SK-N-SH treated with all-trans-retinoic acid at 6 μM for 48 hours (cell line): ENCODE data around the gene SCAPER.

Experiments used
- ATAC-seq: fragments of 200-7000 bp; cut with Tn5 transposase; 3 replicates; pipeline ENCODE4 v1.9.1; 2020; ENCODE audit warnings: mild to moderate bottlenecking, moderate library complexity
- ARNTL ChIP-seq: fragments of 450-650 bp; formaldehyde crosslinking; IDR thresholded peaks from 2 replicates; pipeline ENCODE4 v1.5.0; 2020; ENCODE audit warnings: low read depth, mild to moderate bottlenecking, moderate library complexity, borderline replicate concordance
- BACH2 ChIP-seq: fragments of 250-450 bp; sonication (Bioruptor Pico); IDR thresholded peaks from 2 replicates; pipeline ENCODE4 v1.9.0; 2021; ENCODE audit warnings: mild to moderate bottlenecking, borderline replicate concordance
- CSDC2 ChIP-seq: fragments of 250-450 bp; sonication (Bioruptor Pico); IDR thresholded peaks from 2 replicates; pipeline ENCODE4 v1.5.0; 2020; ENCODE audit warnings: mild to moderate bottlenecking, moderate library complexity
- ESRRG ChIP-seq: fragments of 250-450 bp; sonication (Bioruptor Pico); IDR thresholded peaks from 2 replicates; pipeline ENCODE4 v1.6.1; 2021; ENCODE audit warnings: mild to moderate bottlenecking
- GLIS3 ChIP-seq: fragments of 250-450 bp; sonication (Bioruptor Pico); IDR thresholded peaks from 2 replicates; pipeline ENCODE4 v1.5.0; 2020; ENCODE audit warnings: mild to moderate bottlenecking, moderate library complexity
- ISL1 ChIP-seq: fragments of 250-450 bp; sonication (Bioruptor Pico); IDR thresholded peaks from 2 replicates; pipeline ENCODE4 v2.1.2; 2022; ENCODE audit warnings: mild to moderate bottlenecking, moderate library complexity
- OSR1 ChIP-seq: fragments of 250-450 bp; sonication (Bioruptor Pico); IDR thresholded peaks from 2 replicates; pipeline ENCODE4 v1.8.0; 2022; ENCODE audit warnings: moderate library complexity, mild to moderate bottlenecking, inconsistent platforms
- PATZ1 ChIP-seq: fragments of 250-450 bp; sonication (Bioruptor Pico); IDR thresholded peaks from 2 replicates; pipeline ENCODE4 v1.8.0; 2020; ENCODE audit warnings: mild to moderate bottlenecking, moderate library complexity, borderline replicate concordance
- RARB ChIP-seq: fragments of 250-450 bp; sonication (Bioruptor Pico); IDR thresholded peaks from 2 replicates; pipeline ENCODE4 v1.8.0; 2021; ENCODE audit warnings: mild to moderate bottlenecking, moderate library complexity
- SNAI2 ChIP-seq: fragments of 250-450 bp; sonication (Bioruptor Pico); IDR thresholded peaks from 2 replicates; pipeline ENCODE4 v1.5.0; 2020; ENCODE audit warnings: mild to moderate bottlenecking, moderate library complexity
- TOX ChIP-seq: fragments of 250-450 bp; sonication (Bioruptor Pico); IDR thresholded peaks from 2 replicates; pipeline ENCODE4 v1.8.0; 2021; ENCODE audit warnings: mild to moderate bottlenecking, moderate library complexity, borderline replicate concordance
- ZC3H10 ChIP-seq: fragments of 250-450 bp; sonication (Bioruptor Pico); IDR thresholded peaks from 2 replicates; pipeline ENCODE4 v1.5.1; 2021; ENCODE audit warnings: mild to moderate bottlenecking, moderate library complexity
- ZFP3 ChIP-seq: fragments of 250-450 bp; sonication (Bioruptor Pico); IDR thresholded peaks from 2 replicates; pipeline ENCODE4 v1.5.0; 2020; ENCODE audit warnings: mild to moderate bottlenecking, moderate library complexity
- ZFP30 ChIP-seq: fragments of 450-650 bp; formaldehyde crosslinking; IDR thresholded peaks from 2 replicates; pipeline ENCODE4 v1.5.0; 2022; ENCODE audit warnings: mild to moderate bottlenecking, moderate library complexity
- ZNF565 ChIP-seq: fragments of 450-650 bp; formaldehyde crosslinking; conservative IDR thresholded peaks from 2 replicates; pipeline ENCODE4 v1.5.0; 2020; ENCODE audit warnings: low read depth, mild to moderate bottlenecking, moderate library complexity
- ZNF70 ChIP-seq: fragments of 450-650 bp; formaldehyde crosslinking; IDR thresholded peaks from 2 replicates; pipeline ENCODE4 v1.5.0; 2020; ENCODE audit warnings: mild to moderate bottlenecking, moderate library complexity
- ZNF8 ChIP-seq: fragments of 450-650 bp; formaldehyde crosslinking; IDR thresholded peaks from 2 replicates; pipeline ENCODE4 v1.5.0; 2020; ENCODE audit warnings: mild to moderate bottlenecking, moderate library complexity
- TF ChIP-seq, protein P1 (sequence below): fragments of 250-450 bp; sonication (Bioruptor Pico); IDR thresholded peaks from 2 replicates; pipeline ENCODE4 v1.5.1; 2020; ENCODE audit warnings: low read depth, mild to moderate bottlenecking, moderate library complexity
- TF ChIP-seq, protein P2 (sequence below): fragments of 250-450 bp; sonication (Bioruptor Pico); IDR thresholded peaks from 2 replicates; pipeline ENCODE4 v1.5.1; 2021; ENCODE audit warnings: mild to moderate bottlenecking, moderate library complexity
- TF ChIP-seq, protein P3 (sequence below): fragments of 250-450 bp; sonication (Bioruptor Pico); IDR thresholded peaks from 2 replicates; pipeline ENCODE4 v1.8.0; 2021; ENCODE audit warnings: low read depth, mild to moderate bottlenecking, moderate library complexity, borderline replicate concordance
- TF ChIP-seq, protein P4 (sequence below): fragments of 250-450 bp; sonication (Bioruptor Pico); IDR thresholded peaks from 2 replicates; pipeline ENCODE4 v1.5.0; 2020; ENCODE audit warnings: mild to moderate bottlenecking, moderate library complexity

The SCAPER gene

DNA sequence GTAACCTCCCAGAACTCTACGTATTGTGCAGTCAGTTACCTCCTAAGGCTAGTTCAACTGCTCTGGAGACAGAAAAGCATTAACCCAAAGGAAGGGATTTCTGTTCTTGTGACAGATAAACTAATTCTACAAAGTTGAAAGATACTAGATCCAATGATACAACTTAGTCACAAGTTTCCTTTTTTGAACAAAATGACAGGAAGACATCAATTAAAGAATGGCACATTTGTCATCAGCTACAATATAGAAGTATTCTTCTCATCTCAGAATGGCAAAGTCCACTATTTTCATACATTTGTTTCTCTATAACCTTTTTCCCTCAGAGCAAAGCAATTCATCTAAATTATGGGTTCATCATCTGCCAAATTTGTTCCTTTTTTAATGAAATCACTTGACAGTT, 524.9 kb downstream of the SCAPER start:
- ATAC-seq, result peak; percentile 63
- 0 out of 2 replicates have a peak, but pooled peaks have one; percentile 35 for TF ChIP-seq TOX
- TF ChIP-seq ZC3H10 (CRISPR knock-in tag), result no peak

GRCh38 chr15:76378691-76379090, 526.4 kb downstream of the SCAPER start:
- TF ChIP-seq ZNF565 (CRISPR knock-in tag), result no peak
- no peak for TF ChIP-seq ZC3H10 (CRISPR knock-in tag)
- no peak for TF ChIP-seq TOX
- TF ChIP-seq ARNTL (CRISPR knock-in tag), result no peak
- no peak for TF ChIP-seq ZFP30 (CRISPR knock-in tag)
- TF ChIP-seq ZNF8 (CRISPR knock-in tag), result no peak
- TF ChIP-seq RARB (CRISPR knock-in tag), result no peak
- TF ChIP-seq, protein P1, sequence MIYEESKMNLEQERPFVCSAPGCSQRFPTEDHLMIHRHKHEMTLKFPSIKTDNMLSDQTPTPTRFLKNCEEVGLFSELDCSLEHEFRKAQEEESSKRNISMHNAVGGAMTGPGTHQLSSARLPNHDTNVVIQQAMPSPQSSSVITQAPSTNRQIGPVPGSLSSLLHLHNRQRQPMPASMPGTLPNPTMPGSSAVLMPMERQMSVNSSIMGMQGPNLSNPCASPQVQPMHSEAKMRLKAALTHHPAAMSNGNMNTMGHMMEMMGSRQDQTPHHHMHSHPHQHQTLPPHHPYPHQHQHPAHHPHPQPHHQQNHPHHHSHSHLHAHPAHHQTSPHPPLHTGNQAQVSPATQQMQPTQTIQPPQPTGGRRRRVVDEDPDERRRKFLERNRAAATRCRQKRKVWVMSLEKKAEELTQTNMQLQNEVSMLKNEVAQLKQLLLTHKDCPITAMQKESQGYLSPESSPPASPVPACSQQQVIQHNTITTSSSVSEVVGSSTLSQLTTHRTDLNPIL, result no peak
- ATAC-seq, result no peak

DNA sequence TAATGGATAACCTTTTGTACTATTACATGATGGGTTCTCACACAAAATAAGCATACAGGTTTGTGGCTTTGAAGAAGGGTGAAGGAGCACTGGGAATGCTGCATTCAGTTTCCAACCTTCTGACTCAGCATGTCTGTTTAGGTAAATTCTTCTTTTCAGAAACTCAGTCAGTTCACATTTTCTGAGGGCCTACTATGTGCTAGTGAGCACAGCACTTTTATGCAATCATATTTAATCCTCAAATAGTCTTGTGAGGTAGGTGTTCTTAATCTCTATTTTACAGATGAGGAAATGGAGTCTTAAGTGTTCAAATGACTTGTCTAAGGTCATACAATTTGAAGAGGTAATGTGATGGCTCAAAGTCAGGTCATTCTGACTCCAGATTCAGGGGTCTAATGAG, 527.4 kb downstream of the SCAPER start:
- ATAC-seq, result no peak
- TF ChIP-seq BACH2 (no peak), ZFP3 (no peak), SNAI2 (no peak), ZNF565 (CRISPR knock-in tag) (no peak), ZNF70 (CRISPR knock-in tag) (no peak), GLIS3 (no peak), ISL1 (no peak), PATZ1 (CRISPR knock-in tag) (no peak), ARNTL (CRISPR knock-in tag) (no peak), TOX (no peak), CSDC2 (no peak), OSR1 (CRISPR knock-in tag) (no peak), ESRRG (no peak), ZNF8 (CRISPR knock-in tag) (no peak), ZC3H10 (CRISPR knock-in tag) (no peak), RARB (CRISPR knock-in tag) (no peak)
- TF ChIP-seq, protein P1, result no peak
- TF ChIP-seq, protein P2, sequence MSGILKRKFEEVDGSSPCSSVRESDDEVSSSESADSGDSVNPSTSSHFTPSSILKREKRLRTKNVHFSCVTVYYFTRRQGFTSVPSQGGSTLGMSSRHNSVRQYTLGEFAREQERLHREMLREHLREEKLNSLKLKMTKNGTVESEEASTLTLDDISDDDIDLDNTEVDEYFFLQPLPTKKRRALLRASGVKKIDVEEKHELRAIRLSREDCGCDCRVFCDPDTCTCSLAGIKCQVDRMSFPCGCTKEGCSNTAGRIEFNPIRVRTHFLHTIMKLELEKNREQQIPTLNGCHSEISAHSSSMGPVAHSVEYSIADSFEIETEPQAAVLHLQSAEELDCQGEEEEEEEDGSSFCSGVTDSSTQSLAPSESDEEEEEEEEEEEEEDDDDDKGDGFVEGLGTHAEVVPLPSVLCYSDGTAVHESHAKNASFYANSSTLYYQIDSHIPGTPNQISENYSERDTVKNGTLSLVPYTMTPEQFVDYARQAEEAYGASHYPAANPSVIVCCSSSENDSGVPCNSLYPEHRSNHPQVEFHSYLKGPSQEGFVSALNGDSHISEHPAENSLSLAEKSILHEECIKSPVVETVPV (CRISPR knock-in tag), result no peak
- TF ChIP-seq, protein P3, sequence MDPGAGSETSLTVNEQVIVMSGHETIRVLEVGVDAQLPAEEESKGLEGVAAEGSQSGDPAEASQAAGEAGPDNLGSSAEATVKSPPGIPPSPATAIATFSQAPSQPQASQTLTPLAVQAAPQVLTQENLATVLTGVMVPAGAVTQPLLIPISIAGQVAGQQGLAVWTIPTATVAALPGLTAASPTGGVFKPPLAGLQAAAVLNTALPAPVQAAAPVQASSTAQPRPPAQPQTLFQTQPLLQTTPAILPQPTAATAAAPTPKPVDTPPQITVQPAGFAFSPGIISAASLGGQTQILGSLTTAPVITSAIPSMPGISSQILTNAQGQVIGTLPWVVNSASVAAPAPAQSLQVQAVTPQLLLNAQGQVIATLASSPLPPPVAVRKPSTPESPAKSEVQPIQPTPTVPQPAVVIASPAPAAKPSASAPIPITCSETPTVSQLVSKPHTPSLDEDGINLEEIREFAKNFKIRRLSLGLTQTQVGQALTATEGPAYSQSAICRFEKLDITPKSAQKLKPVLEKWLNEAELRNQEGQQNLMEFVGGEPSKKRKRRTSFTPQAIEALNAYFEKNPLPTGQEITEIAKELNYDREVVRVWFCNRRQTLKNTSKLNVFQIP, result no peak
- TF ChIP-seq, protein P4, sequence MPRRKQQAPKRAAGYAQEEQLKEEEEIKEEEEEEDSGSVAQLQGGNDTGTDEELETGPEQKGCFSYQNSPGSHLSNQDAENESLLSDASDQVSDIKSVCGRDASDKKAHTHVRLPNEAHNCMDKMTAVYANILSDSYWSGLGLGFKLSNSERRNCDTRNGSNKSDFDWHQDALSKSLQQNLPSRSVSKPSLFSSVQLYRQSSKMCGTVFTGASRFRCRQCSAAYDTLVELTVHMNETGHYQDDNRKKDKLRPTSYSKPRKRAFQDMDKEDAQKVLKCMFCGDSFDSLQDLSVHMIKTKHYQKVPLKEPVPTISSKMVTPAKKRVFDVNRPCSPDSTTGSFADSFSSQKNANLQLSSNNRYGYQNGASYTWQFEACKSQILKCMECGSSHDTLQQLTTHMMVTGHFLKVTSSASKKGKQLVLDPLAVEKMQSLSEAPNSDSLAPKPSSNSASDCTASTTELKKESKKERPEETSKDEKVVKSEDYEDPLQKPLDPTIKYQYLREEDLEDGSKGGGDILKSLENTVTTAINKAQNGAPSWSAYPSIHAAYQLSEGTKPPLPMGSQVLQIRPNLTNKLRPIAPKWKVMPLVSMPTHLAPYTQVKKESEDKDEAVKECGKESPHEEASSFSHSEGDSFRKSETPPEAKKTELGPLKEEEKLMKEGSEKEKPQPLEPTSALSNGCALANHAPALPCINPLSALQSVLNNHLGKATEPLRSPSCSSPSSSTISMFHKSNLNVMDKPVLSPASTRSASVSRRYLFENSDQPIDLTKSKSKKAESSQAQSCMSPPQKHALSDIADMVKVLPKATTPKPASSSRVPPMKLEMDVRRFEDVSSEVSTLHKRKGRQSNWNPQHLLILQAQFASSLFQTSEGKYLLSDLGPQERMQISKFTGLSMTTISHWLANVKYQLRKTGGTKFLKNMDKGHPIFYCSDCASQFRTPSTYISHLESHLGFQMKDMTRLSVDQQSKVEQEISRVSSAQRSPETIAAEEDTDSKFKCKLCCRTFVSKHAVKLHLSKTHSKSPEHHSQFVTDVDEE, result no peak
